Uterus (tissue), 4 donors: Measurements from ENCODE around the gene ZNF497. TPM values are rescaled to one million over a fixed set of nuclear protein-coding genes. Genes with fewer than 3 reads are reported as not detected.

ENCODE experiments used
- DNase-seq, 2 donors: peaks; one replicate each; pipeline ENCODE4 v3.0.0-alpha.2; 2019 to 2020
- H3K27ac ChIP-seq, 2 donors: fragments of 200-600 bp; sonication (generic); 1 replicate in 1 of 2; 2 replicates in 1 of 2; pipeline ENCODE4 v1.5.1; 2016 to 2018
- H3K27me3 ChIP-seq, 2 donors: fragments of 200-600 bp; sonication (generic); one replicate each; pipeline ENCODE4 v1.5.1; 2018 to 2019; ENCODE audit warnings: control low read depth in 1 of 2
- H3K36me3 ChIP-seq, 2 donors: fragments of 200-600 bp; sonication (generic); one replicate each; pipeline ENCODE4 v1.5.1; 2019; ENCODE audit warnings: control low read depth in 1 of 2
- H3K4me1 ChIP-seq, 2 donors: fragments of 200-600 bp; sonication (generic); one replicate each; pipeline ENCODE4 v1.5.1; 2018 to 2019; ENCODE audit warnings: control low read depth in 1 of 2
- H3K4me3 ChIP-seq, 2 donors: fragments of 200-600 bp; sonication (generic); 1 replicate in 1 of 2; 2 replicates in 1 of 2; pipeline ENCODE4 v1.5.1; 2018 to 2019; ENCODE audit warnings: mild to moderate bottlenecking in 1 of 2
- H3K9me3 ChIP-seq, 2 donors: fragments of 200-600 bp; sonication (generic); one replicate each; pipeline ENCODE4 v1.5.1; 2019; ENCODE audit warnings: control low read depth in 1 of 2
- POLR2A ChIP-seq, 2 donors: fragments of 450-650 bp; IDR thresholded peaks; one replicate each; pipeline ENCODE4 v1.6.1; 2016; ENCODE audit warnings: antibody characterized with exemption in 2 of 2, mild to moderate bottlenecking in 1 of 2, moderate library complexity in 1 of 2
- intact Hi-C: fragments of 100-400 bp; cut with DNase I; formaldehyde crosslinking; loops from one replicate; pipeline ENCODE4 v1.15.1; 2023; ENCODE audit warnings: low total_unique reads
- total RNA-seq, 4 donors: library from RNA; depleted of rRNA in 3 of 4; stranded (reverse); fragments of >200 nt in 3 of 4; gene quantifications; one replicate each; pipeline versions ENCODE4 v1.1.0 to v1.2.4, GENCODE V29; 2014 to 2023
- TF ChIP-seq, protein P1 (sequence below), 4 experiments: fragments of 200-600 bp in 2 of 4; fragments of 450-650 bp in 2 of 4; sonication (generic) in 2 of 4; IDR thresholded peaks; one replicate each; pipeline ENCODE4 v1.5.1; 2016 to 2019; ENCODE audit warnings: antibody characterized with exemption in 4 of 4, mild to moderate bottlenecking in 2 of 4, moderate library complexity in 1 of 4
- donor health status: DM: yes; HTN: yes; CAD: no.

The ZNF497 gene
- total RNA-seq, 4 donors from 2014 or later: 3.4 to 7.2 (median 6.8) TPM; not detected in 1

DNA sequence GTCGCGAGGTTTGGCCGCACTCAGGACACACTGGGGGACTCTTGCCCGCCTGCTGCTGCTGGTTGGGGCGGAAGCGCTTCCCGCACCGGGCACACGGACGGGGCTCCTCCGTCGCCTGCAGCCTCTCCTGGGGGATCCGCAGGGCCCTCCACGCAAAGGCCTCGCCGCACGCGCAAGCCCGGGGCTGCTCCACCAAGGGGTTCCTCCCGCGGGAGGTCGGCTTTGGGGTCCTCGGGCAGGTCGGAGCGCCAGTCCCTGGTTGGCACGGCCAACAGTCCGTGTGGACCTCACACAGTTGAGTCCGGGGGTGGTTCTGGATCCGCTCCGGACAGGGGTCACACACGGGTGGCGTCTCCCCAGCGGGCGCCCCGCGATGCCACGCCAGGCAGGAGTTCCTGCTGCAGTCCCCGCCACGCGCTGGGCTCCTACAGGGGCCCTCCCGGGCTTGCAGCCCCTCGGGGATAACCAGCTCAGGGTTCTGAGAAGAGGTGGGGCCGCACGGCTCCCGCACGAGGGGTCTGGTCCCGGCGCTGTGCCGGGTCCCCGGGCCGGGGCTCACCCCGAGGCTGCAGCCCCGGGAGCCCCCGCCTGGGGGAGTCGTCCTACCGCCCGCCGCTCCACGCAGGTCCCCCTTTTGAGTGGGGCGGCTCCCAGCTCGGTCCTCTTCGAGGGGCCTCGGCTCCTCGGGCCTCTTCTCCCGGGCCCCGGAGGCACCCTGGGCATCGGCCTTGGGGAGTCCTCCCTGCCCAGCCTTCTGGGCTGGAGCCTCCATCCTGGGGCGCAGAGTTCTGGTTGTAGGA, 6.2 kb upstream of the ZNF497 start:
- H3K36me3 ChIP-seq: no peaks in the 10 kb centered on the region
- H3K9me3 ChIP-seq: no peaks in the 10 kb centered on the region
- no peak overlapping the region for H3K4me3 ChIP-seq
- TF ChIP-seq, protein P1, sequence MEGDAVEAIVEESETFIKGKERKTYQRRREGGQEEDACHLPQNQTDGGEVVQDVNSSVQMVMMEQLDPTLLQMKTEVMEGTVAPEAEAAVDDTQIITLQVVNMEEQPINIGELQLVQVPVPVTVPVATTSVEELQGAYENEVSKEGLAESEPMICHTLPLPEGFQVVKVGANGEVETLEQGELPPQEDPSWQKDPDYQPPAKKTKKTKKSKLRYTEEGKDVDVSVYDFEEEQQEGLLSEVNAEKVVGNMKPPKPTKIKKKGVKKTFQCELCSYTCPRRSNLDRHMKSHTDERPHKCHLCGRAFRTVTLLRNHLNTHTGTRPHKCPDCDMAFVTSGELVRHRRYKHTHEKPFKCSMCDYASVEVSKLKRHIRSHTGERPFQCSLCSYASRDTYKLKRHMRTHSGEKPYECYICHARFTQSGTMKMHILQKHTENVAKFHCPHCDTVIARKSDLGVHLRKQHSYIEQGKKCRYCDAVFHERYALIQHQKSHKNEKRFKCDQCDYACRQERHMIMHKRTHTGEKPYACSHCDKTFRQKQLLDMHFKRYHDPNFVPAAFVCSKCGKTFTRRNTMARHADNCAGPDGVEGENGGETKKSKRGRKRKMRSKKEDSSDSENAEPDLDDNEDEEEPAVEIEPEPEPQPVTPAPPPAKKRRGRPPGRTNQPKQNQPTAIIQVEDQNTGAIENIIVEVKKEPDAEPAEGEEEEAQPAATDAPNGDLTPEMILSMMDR (IDR thresholded peaks at IDR 0.05): no peak
- TF ChIP-seq POLR2A (IDR thresholded peaks at IDR 0.05): no peak
- H3K27me3 ChIP-seq: no peaks in the 10 kb centered on the region
- no peaks in the 10 kb centered on the region for H3K4me1 ChIP-seq
- H3K27ac ChIP-seq: no peak overlapping the region
- no peak for DNase-seq
- intact Hi-C loops: no loop called here

GRCh38 chr19:58367698-58368454, 5.3 kb upstream of the ZNF497 start:
- TF ChIP-seq, protein P1 (IDR thresholded peaks at IDR 0.05): no peak
- no peak for TF ChIP-seq POLR2A (IDR thresholded peaks at IDR 0.05)
- DNase-seq: no peak
- intact Hi-C loops: no loop called here
- no peaks in the 10 kb centered on the region for H3K36me3 ChIP-seq
- no peaks in the 10 kb centered on the region for H3K27me3 ChIP-seq
- no peaks in the 10 kb centered on the region for H3K4me1 ChIP-seq
- no peak overlapping the region for H3K4me3 ChIP-seq
- no peak overlapping the region for H3K27ac ChIP-seq
- no peaks in the 10 kb centered on the region for H3K9me3 ChIP-seq

DNA sequence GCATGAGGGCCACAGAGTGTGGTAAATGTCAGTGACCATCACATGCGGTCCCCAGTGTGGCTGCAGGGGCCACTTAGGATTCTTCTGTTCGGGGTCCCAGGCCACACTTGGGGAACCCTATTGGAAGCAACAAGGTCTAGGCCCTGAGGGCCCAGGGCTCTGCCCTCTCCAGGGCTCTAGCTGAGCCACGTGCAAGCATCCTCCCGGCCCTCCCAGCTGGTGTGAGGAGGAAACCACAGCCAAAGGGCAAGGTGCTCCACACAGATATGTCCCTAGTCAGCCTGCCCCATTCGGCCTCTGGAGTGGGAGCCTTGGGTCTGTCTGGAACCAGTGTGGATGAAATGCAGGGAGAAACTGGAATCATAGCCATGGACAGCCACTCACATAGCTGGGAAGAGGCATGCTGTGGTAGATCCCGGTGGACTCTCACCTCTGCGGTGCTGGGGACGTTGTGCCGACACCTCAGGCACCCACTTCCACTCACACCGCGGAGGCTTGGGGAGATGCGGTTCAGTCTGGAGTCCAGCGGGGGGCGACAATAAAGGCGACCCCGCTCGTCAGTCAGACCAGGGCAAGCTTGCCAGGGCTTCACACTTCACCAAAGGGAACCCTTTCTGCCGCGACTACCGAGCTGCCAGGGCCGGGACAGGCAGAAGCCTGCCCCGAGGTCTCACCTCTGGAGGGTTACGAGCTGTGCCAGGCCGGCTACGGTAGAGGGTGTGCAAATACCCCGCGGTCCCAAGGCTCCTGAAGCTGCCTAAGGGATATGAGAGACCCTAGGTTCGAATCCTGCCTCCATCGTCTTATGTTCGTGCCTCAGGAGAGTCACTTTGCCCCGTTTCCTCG, 4.3 kb upstream of the ZNF497 start:
- no peak overlapping the region for H3K4me3 ChIP-seq
- no peaks in the 10 kb centered on the region for H3K9me3 ChIP-seq
- no peak for DNase-seq
- TF ChIP-seq, protein P1 (IDR thresholded peaks at IDR 0.05): no peak
- no peak for TF ChIP-seq POLR2A (IDR thresholded peaks at IDR 0.05)
- H3K4me1 ChIP-seq: no peaks in the 10 kb centered on the region
- no peak overlapping the region for H3K27ac ChIP-seq
- intact Hi-C loops: no loop called here
- H3K36me3 ChIP-seq: no peaks in the 10 kb centered on the region
- no peaks in the 10 kb centered on the region for H3K27me3 ChIP-seq

DNA sequence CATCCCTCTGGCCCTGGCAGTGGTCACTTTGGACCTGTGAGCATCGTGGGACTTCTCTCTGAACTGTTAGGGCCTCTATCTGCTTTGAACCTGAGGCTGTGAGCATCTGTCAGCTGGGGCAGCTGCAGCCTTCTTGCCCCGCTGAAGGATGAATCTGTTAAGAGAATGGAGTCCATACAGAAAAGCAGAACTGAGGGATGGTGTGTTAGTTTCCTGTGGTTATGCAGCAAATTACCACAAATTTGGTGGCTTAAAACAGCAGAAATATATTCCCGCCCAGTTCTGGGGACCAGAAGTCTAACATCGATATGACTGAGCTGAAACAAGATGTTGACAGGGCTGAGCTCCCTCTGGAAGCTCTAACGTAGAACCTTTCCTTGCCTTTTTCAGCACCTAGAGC, 1.6 kb upstream of the ZNF497 start:
- Histone ChIP-seq H3K4me3 (no peak overlapping the region), H3K4me1 (no peaks in the 10 kb centered on the region), H3K36me3 (no peaks in the 10 kb centered on the region), H3K27ac (no peak overlapping the region), H3K27me3 (no peaks in the 10 kb centered on the region), H3K9me3 (no peaks in the 10 kb centered on the region)
- DNase-seq: no peak
- intact Hi-C loops: no loop called here
- TF ChIP-seq, protein P1 (IDR thresholded peaks at IDR 0.05): no peak
- TF ChIP-seq POLR2A (IDR thresholded peaks at IDR 0.05): no peak
